HG02642 (cell line): ENCODE measurements around the gene SEPTIN2.
"Not testable (repeated sequence)": the region's sequence is repeated elsewhere in the genome, so short reads cannot be mapped to it uniquely, and the experiment has no call there.

Source experiments
- ATAC-seq: cut with Tn5 transposase; IDR thresholded peaks from one replicate; pipeline ENCODE4 v1.9.1; 2021; ENCODE audit warnings: mild to moderate bottlenecking; ENCODE audit not compliant: unreplicated experiment, poor library complexity

Gene SEPTIN2

GRCh38 chr2:241312082-241312481 lies 3.6 kb upstream of the SEPTIN2 start:
- ATAC-seq = no peak

- ATAC-seq = no peak
Measured at GRCh38 chr2:241313543-241314095, 2.1 kb upstream of the SEPTIN2 start.

- no peak for ATAC-seq
Measured at GRCh38 chr2:241314226-241315092, 1.3 kb upstream of the SEPTIN2 start.

- peak; percentile 76 for ATAC-seq
Measured at GRCh38 chr2:241315093-241315878, 439 bp upstream of the SEPTIN2 start, which contains the start of gene HDLBP. HDLBP (minus strand) TSS chr2:241315672; CDS start chr2:241266869, 48,803 bp downstream.

- ATAC-seq = no peak
Measured at GRCh38 chr2:241316825-241317224, 1.1 kb downstream of the SEPTIN2 start.

GRCh38 chr2:241317391-241317790 lies 1.7 kb downstream of the SEPTIN2 start:
- no peak for ATAC-seq

GRCh38 chr2:241318830-241319229 lies 3.1 kb downstream of the SEPTIN2 start:
- ATAC-seq = not testable (repeated sequence)

GRCh38 chr2:241320394-241320793 lies 4.7 kb downstream of the SEPTIN2 start:
- ATAC-seq = no peak

GRCh38 chr2:241321033-241321432 lies 5.3 kb downstream of the SEPTIN2 start:
- no peak for ATAC-seq

- no peak for ATAC-seq
Measured at GRCh38 chr2:241321886-241322285, 6.2 kb downstream of the SEPTIN2 start.

- ATAC-seq = no peak
Measured at GRCh38 chr2:241323778-241324177, 8.1 kb downstream of the SEPTIN2 start.

- ATAC-seq = no peak
Measured at GRCh38 chr2:241324775-241325174, 9.1 kb downstream of the SEPTIN2 start.

- ATAC-seq = no peak
Measured at GRCh38 chr2:241325257-241325656, 9.5 kb downstream of the SEPTIN2 start.

- ATAC-seq = no peak
Measured at GRCh38 chr2:241329669-241330615, 14.2 kb downstream of the SEPTIN2 start.

- ATAC-seq = no peak
Measured at GRCh38 chr2:241330616-241330981, 14.9 kb downstream of the SEPTIN2 start.

- no peak for ATAC-seq
Measured at GRCh38 chr2:241334813-241335212, 19.1 kb downstream of the SEPTIN2 start.

GRCh38 chr2:241339839-241340630 lies 24.3 kb downstream of the SEPTIN2 start:
- no peak for ATAC-seq

- no peak for ATAC-seq
Measured at GRCh38 chr2:241340631-241341163, 25.0 kb downstream of the SEPTIN2 start.
